ENCODE data around the gene BACH2. TPM values are rescaled to one million over a fixed set of nuclear protein-coding genes. Genes with fewer than 3 reads are reported as not detected.
"Not testable (repeated sequence)": the region's sequence is repeated elsewhere in the genome, so short reads cannot be mapped to it uniquely, and the experiment has no call there.

The BACH2 gene
- total RNA-seq, 1 donor = 13.2 TPM

DNA sequence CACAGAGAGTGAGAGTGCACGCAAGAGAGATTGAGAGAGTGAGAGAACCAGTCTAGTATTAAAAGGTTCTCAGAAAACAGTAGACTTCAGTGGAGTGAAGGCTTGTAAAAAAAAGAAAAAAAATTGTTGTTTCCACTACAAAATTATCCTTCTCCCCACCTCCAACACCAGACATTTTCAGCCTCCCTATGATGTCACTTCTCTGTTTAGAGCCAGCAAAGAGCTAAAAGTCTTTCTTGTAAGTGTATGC is 77.8 kb downstream of the BACH2 start:
- DNase-seq (ENCODE audit: low read depth in 2 of 3, low spot score in 2 of 3) = no peak

DNA sequence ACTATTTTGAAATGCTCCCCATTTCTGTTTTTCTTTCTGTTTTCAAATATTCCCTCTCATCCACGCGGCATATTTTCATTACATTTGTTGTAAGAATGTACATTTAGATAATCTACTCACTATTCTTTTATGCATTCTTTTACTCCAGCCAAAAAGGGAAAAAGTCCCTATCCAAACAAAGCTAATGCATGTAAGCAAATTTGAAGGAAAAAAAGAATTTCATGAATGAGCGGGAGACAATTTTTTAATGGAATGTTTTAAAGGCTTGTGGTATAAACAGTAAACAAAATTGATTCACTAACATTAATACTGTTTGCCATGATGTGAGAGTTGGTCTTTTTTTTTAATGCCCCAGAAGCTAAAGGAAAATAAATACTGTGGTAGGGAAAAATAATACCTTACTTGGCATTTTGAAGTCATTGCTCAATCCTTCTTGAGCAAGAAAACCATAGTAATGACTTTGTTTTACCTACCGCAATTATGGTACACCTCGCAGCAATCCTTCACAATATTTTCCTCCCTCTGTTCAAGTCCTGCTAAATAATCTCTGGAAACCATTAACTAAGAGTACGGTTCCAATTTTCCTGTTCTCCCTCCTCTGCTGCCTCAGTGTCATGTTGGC is 79.0 kb downstream of the BACH2 start:
- no peak for DNase-seq (ENCODE audit: low read depth in 2 of 3, low spot score in 2 of 3)

DNA sequence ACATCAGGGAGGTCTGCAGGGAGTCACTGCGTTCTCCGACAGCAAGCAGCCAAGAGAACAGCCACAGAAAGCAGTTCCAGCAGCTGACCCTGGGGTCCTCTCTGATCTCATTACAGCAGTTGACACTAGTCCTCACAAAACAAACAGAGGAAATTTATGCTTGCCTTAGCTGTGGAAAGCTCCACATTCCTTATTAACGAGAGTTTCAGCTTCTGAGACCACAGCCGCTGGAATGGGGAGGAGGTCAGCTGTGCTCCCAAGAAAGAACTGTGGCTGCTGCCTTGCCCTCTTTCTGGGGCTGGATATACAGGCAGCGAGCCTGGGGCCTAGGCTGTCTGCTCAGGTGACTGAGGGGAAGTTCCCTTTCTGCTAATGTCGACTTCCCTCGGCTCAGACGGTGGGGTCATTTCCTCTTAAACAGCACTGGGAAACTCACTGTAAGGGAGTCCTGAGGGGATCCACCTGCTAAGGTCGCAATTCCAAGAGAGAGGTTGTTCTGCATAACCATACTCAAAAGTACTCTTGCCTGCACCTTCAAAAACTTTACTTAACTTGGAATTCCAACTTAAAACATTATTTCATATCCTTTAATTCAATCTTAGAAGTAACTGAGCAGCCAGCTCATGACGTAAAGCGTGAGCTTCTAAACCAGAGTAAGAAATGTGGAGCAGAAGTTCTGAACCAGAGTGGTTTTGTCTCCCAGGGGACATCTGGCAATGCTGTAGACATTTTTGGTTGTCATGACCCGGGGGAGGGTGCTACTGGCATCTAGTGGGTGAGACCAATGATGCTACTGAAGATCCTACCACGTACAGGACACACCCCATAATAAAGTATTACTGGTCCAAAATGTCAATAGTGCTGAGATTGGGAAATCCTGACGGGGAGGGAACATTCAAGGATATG is 80.3 kb downstream of the BACH2 start:
- DNase-seq (ENCODE audit: low read depth in 2 of 3, low spot score in 2 of 3) = peak in 2 of 3 donors; percentile 50 to 61

DNA sequence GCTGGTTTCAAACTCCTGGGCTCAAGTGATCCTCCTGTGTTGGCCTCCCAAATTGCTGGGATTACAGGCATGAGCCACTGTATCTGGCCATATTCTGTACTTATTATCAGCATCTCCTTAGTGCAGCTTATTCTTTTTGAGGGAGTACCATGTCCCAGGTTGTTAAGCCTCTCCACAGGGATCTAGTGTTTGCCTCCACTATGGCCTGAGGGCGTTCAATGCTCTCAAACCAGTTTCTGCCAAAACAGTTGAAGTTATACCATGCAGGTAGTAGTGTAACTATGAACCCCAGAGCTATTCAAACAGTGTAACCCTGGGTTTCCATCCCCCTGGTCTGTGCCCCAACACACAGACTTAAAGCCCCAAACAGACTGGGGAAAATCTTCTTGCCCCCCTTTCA is 81.7 kb downstream of the BACH2 start:
- no peak for DNase-seq (ENCODE audit: low read depth in 2 of 3, low spot score in 2 of 3)

DNA sequence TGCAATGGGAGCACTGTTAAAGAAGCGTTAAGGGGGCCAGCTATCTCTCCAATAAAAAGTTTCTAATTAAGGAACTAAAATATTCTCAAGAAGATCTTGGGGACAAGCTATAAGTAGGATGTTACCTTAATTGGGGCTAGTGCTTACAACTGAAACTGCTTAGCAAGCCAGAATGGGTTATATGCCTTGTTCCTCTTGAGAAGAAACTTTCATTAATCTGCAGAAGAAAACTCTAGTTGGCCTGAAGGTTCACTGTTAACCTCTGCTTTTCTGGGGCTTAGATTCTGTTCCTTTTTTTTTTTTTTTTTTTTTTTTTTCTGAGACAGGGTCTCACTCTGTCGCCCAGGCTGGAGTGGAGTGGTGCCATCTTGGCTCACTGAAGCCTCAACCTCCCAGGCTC is 82.2 kb downstream of the BACH2 start:
- no peak for DNase-seq (ENCODE audit: low read depth in 2 of 3, low spot score in 2 of 3)

DNA sequence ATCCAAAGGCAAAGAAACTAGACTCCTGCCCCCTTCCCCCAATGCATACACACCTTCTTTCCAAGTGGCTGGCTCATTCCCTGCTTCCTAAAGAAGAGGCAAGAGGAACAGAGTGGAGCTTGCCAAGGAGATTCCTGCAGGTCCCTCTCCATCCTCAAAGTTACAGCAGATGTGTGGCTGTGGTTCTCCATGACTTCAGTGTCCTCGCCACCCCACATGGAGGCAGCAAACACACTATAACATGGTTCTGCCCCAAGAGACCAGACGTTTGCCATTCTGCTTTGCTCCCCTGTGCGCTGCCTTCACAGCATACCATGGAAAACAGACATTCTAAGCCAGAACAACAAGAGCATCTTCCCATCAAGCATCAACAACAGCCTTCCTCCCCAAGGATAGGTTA is 84.4 kb downstream of the BACH2 start:
- peak in 1 of 3 donors; percentile 45 for DNase-seq (ENCODE audit: low read depth in 2 of 3, low spot score in 2 of 3)

DNA sequence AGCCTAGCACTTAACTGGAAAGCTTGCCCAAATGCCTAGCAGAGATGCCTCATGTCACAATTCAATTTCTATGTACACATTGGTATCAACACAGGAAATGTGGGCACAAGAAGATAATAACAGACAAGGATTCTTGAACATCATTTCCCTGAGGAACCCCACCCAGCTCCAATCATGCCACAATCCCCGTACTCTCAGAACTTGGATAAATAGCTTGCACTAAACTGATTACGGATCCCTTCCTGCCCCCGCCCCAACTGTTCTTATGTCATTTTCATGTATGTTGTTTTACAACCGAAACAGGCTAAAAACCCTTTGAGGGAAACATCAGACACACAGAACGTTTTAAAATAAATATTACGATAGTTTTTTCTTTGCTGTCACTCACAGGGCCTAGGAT is 87.1 kb downstream of the BACH2 start:
- DNase-seq (ENCODE audit: low read depth in 2 of 3, low spot score in 2 of 3) = peak in 1 of 3 donors; percentile 28

DNA sequence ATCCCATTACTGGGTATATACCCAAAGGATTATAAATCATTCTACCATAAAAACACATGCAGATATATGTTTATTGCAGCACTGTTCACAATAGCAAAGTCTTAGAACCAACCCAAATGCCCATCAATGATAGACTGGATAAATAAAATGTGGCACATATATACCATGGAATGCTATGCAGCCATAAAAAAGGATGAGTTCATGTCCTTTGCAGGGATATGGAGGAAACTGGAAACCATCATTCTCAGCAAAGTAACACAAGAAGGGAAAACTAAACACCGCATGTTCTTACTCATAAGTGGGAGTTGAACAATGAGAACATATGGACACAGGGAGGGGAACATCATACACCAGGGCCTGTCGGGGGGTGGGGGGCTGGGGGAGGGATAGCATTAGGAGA is 88.0 kb downstream of the BACH2 start:
- not testable (repeated sequence) for DNase-seq (ENCODE audit: low read depth in 2 of 3, low spot score in 2 of 3)

DNA sequence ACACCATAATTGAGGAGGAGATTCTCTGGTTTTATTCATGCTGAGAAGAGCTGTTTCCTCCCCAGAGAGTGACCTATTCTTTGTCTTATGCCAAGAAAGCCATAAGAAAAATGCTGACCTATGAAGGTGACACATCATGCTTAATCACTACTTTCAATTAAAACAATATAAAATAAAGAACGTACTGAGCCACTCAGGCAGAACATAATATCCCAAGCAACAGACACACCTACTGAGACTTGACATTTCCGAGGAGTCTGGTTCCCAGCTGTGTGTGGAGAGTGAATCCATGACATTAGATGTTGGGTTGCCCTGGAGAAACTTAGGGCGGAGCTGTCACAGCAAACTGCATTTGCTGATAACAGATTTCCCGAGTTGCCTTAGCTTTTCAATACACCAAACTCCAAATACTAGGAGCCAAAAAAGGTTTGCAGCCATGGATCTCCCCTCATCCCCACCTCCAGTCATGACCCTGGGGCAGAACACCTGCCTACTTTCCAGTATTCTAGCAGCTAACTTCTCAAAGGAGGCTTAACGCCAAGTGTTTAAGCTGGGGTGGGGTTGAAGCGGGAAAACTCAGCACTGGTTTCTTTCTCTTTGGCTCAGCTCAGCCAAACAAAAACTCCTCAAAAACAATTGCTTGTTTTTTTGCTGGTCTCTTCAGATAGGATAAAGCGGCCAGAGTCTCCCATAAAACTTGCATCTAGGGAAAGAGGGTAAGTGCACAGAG is 92.2 kb downstream of the BACH2 start:
- DNase-seq (ENCODE audit: low read depth in 2 of 3, low spot score in 2 of 3) = no peak

DNA sequence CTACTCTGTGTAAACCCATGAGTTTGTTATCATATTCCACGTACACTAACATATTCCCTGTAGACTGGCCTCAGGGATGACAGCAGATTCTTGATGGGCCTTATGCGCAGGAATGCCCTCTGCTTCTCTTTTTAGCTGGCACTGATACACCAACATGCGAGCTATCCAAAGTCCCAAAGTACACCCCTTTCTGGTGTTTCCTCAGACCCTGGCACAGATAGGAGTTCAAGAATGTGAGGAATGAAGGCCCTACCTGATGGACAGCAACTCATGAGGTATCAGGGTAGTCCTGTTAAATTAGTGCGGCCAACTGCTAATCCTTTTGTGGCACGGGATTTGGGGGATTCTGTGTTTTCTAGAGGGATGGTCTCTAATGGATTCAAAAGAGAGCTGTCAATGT is 93.0 kb downstream of the BACH2 start:
- DNase-seq (ENCODE audit: low read depth in 2 of 3, low spot score in 2 of 3) = no peak

DNA sequence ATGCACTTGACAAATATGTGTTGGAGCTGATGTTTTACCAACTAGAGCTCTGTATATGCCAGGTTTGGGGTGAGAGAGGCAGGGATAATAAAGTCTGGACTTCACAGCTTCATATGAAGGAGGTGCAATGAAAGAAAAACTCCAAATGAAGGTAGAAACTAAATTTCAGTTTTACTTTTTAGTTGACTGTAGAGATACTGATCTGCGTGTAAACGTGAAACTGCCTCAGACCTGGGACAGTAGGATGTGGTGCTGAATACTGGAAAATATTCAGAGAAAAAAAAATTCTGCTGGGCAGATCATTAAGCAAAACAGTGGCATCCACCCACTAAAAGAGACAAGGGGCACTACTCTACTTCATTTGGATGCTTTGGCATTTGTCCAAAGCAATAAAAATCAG is 94.5 kb downstream of the BACH2 start:
- DNase-seq (ENCODE audit: low read depth in 2 of 3, low spot score in 2 of 3) = no peak

DNA sequence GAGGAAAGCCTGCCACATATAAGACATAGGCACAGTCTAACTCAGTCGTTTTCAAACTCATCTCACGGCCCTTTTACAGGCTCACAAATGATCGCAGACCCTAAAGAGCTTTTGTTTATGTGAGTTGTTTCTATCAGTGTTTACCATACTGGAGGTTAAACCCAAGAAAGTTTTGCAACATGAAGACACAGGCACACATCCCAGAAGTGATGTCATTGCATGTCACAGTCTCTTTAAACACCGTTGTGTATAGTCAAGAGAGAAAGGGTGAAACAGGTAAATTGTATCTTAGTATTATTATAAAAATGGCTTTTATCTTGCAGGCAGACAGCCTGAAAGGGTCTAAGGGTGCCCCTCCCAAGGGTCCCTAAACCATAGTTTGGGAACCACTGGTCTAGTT is 96.7 kb downstream of the BACH2 start:
- DNase-seq (ENCODE audit: low read depth in 2 of 3, low spot score in 2 of 3) = no peak

DNA sequence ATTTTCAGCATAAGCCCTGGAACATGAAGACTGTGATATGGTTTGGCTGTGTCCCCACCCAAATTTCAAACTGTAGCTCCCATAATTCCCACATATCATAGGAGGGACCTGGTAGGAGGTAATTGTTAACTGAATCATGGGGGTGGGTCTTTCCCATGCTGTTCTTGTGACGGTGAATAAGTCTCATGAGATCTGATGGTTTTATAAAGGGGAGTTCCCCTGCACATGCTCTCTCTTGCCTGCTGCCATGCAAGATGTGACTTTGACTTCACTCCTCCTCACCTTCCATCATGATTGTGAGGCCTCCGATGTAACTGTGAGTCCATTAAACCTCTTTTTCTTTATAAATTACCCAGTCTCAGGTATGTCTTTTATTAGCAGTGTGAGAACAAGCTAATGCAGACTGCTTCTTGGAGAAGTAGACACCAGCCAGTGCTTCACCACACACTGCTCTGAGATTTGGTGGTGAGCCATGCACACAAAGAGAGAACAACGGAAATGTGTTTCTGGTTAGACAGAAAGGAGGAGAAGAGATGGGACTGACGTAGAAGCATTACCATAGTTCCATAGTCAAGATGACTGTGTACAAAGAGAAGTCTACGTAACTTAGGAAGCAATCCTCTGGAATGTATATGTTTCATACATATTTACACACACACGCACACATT is 97.8 kb downstream of the BACH2 start:
- DNase-seq (ENCODE audit: low read depth in 2 of 3, low spot score in 2 of 3) = no peak

DNA sequence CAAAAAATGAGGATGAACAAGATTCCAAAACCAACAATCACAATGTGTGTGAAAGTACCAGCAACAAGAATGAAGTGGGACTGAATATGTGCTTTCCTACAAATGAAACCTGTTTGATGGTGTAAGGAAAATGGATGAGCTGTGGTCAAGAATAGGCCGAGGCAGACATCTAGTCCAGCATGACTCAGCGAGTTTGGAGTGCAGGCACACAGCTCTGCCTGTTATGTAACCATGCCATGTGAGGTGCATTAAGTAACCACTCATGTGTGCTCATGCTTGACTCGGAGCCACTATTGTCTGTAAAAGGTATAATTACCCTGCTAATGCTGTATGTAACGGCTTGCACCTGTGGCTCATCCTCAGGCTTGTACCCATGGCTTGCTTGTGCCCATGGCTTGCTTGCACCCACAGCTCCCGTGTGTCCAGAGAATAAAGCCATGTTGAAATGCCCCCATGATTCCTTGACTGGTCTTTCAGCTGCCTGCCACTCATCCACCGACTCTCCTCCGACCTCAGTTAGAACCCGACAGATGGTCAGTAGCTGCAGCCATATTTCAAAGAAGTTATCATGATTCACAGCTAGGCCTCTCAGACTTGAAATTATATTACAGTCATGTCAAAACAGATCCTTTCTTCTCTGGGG is 98.7 kb downstream of the BACH2 start:
- DNase-seq (ENCODE audit: low read depth in 2 of 3, low spot score in 2 of 3) = no peak

DNA sequence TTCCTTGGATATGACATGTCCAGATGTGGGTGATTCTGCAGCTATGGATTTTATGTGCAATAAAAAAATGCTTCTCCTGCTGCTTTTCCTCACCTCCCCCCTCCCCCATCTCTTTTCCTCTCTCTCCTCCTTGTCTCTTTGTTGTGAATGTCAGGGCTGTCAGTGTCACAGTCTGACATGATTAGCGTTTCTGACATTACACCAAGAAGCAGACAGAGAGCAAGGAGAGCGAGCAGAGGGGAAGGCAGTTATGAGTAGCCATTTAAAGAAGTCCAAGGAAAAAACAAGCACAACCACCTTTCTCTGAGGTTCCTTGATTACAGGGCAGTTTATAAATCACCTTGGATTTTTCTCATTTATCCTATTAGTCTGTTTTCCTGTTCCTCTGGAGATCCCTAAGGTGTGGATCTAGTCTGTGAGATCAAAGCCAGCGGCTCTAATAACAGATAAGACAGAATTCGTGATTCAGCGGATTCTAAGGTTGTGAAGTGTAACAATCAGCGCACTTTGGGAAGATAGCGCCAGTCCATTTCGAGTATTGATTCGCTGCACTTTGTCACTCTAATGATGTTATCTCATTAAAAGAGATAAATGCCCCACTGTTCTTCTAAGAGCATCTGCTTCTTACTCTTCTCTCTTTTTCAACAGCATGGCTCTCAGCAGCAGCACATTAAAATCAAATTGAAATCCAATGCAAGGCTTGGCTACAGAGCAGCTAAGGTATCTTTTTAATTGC is 101.4 kb downstream of the BACH2 start:
- no peak for DNase-seq (ENCODE audit: low read depth in 2 of 3, low spot score in 2 of 3)

DNA sequence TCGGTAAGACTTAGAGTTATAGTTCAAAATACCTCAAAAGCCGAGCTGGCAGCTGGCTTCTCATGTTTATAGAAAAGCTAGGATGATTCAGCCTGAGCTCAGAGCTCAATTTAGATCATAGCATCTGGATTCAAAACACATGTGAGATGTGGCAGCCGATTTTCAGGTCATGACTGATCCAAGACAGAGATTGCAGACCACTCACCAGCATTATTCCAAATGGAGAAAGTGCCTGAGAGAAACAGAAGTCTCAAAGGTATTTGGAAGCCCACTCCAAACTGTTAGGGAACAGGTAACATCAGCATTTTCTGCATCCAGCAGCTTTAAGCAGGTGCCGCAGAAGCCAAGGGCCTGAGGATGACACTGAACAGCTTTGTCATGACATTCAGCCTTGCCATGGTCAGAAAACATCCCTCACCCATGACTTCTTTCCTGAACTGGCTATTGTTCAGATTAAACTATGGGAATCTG is 102.2 kb downstream of the BACH2 start:
- DNase-seq (ENCODE audit: low read depth in 2 of 3, low spot score in 2 of 3) = no peak

DNA sequence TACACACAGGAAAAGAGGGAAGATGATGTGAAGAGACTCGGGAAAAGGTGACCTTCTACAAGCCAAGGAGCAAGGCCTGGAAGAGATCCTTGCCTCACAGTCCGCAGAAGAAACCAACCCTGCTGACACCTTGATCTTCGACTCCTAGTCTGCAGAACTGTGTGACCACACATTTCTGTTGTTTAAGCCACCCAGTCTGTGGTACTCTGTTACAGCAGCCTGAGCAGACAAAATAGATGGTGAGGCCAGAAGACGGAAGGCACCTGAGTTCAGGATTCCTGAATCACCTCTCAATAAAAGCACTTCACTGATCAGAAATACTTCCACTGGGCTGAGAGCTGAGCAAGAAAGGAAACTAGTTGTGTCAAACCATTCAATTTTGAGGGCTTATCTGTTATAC is 103.3 kb downstream of the BACH2 start:
- DNase-seq (ENCODE audit: low read depth in 2 of 3, low spot score in 2 of 3) = no peak

DNA sequence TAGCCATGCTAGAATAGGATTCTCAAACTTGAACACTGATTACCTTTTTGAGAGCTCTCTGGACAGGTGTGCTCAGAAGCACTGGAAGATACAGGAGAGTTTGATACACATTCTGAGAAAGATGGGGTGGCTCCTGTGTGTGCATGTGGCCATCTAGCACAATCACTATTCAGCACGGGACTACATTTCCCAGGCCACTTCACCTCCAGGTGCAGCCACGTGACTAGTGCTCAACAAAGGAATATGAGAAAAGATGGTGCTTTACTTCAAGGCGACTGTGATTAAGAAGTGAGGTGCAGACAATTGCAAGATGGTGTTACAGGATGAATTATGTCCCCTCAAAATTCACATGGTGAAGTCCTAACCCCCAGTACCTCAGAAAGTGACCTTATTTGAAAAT is 103.8 kb downstream of the BACH2 start:
- no peak for DNase-seq (ENCODE audit: low read depth in 2 of 3, low spot score in 2 of 3)

DNA sequence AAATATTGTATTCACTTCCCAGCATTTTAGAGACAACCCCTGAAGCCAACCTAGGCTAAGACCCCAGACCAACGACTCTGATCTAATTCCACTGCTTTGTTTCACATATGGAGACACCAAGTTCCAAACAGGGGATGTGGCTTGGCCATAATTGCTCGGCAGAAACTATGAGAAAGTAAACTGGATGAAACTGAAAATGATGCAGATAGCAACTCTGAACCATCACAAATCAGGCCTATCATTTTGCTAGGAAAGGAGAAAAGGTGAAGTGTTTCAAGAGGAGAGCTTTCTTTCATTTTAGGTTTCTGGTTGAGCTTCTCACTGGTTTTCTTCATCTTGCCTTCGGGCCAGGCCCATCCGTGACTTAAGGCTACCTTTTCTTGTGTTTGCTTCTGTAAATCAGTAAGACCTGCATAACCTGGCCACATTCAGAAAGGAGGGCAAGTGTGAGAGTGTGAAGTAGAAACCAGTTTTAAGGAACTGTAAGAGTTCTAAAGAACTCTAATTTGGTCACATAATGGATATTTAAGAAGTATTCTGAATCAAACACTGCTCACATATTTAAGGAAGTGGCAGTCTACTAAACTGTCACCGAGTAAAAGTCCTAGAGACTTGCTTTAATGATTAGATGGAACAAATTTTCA is 105.8 kb downstream of the BACH2 start:
- peak in 1 of 3 donors; percentile 23 for DNase-seq (ENCODE audit: low read depth in 2 of 3, low spot score in 2 of 3)

DNA sequence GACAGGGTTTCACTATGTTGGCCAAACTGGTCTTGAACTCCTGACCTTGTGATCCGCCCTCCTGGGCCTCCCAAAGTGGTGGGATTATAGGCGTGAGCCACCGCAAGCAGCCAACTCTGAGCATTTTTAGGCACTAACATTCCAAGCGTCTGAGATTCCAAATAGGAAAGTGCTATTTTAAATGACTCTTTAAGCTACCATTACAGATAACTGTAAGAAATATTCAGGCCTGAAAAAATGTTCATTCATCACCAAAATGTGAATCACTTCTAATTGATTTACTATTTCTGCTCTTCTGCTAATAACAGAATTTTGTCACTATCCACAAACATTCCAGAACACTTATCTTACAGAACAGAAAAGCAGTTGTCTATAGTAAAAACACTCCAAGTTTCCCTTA is 106.5 kb downstream of the BACH2 start:
- no peak for DNase-seq (ENCODE audit: low read depth in 2 of 3, low spot score in 2 of 3)
